Measurements from ENCODE around the gene SERPINB5.

DNA sequence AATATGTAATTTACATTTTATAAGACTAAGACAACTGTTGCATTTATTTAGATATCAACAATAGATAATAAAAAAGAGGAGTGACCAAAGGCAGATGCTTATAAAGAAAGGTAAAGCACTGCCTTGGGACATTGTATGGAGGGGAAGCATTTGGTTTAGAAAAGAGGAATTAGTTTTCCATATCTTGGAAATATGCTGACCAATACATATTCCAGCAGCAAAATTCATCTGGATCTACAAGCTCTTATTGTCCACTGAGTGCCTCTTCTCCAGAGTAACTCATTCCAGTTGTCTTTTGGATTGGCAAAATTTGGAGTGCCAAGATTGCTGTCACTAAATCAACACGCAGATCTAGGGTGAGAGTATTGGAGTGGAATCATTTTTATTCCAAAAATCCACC, 45.6 kb upstream of the SERPINB5 start:
- TF ChIP-seq POLR2A (IDR thresholded peaks at IDR 0.05): no peak
- TF ChIP-seq, protein P1, sequence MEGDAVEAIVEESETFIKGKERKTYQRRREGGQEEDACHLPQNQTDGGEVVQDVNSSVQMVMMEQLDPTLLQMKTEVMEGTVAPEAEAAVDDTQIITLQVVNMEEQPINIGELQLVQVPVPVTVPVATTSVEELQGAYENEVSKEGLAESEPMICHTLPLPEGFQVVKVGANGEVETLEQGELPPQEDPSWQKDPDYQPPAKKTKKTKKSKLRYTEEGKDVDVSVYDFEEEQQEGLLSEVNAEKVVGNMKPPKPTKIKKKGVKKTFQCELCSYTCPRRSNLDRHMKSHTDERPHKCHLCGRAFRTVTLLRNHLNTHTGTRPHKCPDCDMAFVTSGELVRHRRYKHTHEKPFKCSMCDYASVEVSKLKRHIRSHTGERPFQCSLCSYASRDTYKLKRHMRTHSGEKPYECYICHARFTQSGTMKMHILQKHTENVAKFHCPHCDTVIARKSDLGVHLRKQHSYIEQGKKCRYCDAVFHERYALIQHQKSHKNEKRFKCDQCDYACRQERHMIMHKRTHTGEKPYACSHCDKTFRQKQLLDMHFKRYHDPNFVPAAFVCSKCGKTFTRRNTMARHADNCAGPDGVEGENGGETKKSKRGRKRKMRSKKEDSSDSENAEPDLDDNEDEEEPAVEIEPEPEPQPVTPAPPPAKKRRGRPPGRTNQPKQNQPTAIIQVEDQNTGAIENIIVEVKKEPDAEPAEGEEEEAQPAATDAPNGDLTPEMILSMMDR (IDR thresholded peaks at IDR 0.05): no peak
